ENCODE data around the gene SSX5. TPM values are rescaled to one million over a fixed set of nuclear protein-coding genes. Genes with fewer than 3 reads are reported as not detected.
"Not testable (repeated sequence)": the region's sequence is repeated elsewhere in the genome, so short reads cannot be mapped to it uniquely, and the experiment has no call there.

Gene SSX5
- total RNA-seq, 1 experiment from 2014 or later: not detected

DNA sequence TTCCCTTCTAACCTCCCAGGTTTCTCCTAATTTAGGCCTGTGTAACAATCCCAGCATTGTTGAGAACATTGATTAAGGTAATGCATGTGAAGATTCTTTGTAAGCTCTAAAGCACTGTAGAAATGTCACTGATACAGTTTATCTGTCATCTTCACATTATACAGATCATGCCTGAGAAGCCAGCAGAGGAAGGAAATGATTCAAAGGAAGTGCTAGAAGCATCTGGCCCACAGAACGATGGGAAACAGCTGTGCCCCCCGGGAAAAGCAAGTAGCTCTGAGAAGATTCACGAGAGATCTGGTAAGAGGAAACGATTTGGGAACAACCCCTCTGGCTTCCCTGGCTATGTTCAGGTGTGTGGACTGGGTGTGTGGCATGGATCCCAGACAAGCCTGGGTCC, 17.7 kb upstream of the SSX5 start:
- H4K8ac ChIP-seq (replicated peaks; ENCODE audit: insufficient read length, low read depth, low read length); H3K23ac ChIP-seq (ENCODE audit: insufficient read length, low read depth, low read length); H3K18ac ChIP-seq (ENCODE audit: insufficient read length, low read depth, low read length); H3T11ph ChIP-seq (ENCODE audit: low read length); H4K91ac ChIP-seq (ENCODE audit: insufficient read length, low read depth, low read length); H3K4me2 ChIP-seq (ENCODE audit: insufficient read depth, insufficient read length, low read length); H3K4me1 Mint-ChIP-seq; DNase-seq; H3K27me3 ChIP-seq (ENCODE audit: insufficient read depth, low read length); H3K4ac ChIP-seq (ENCODE audit: low read depth, low read length); H3K4me3 Mint-ChIP-seq; H3K79me2 ChIP-seq (ENCODE audit: insufficient read depth, low read length); H3K9ac ChIP-seq (ENCODE audit: extremely low read depth, insufficient read length, low read length); H2AK5ac ChIP-seq (ENCODE audit: insufficient read length, low read length); H2AFZ ChIP-seq (ENCODE audit: low read length); H3K27me3 Mint-ChIP-seq (ENCODE audit: low read depth); H2BK12ac ChIP-seq (ENCODE audit: insufficient read length, low read depth, low read length); H3K14ac ChIP-seq (ENCODE audit: insufficient read depth, low read length); H3K23me2 ChIP-seq (ENCODE audit: insufficient read length, low read depth, low read length, poor library complexity, severe bottlenecking); H3K36me3 Mint-ChIP-seq (ENCODE audit: insufficient read depth in 1 of 3, low read depth in 3 of 3); H3K27ac ChIP-seq (ENCODE audit: insufficient read length, low read depth, low read length); H4K20me1 ChIP-seq (ENCODE audit: control insufficient read depth, insufficient read depth, insufficient read length); H2BK120ac ChIP-seq (ENCODE audit: low read depth, low read length, poor library complexity, severe bottlenecking); H2BK15ac ChIP-seq (ENCODE audit: low read depth, low read length); H3K79me1 ChIP-seq (ENCODE audit: insufficient read depth, low read depth, low read length, poor library complexity, severe bottlenecking); H2BK20ac ChIP-seq (ENCODE audit: low read depth, low read length, poor library complexity, severe bottlenecking); H3K56ac ChIP-seq (ENCODE audit: insufficient read length, low read depth, low read length); H3K27ac Mint-ChIP-seq; H3K4me1 ChIP-seq (ENCODE audit: insufficient read depth, low read length); H4K5ac ChIP-seq (ENCODE audit: insufficient read length, low read depth, low read length); H2BK5ac ChIP-seq (ENCODE audit: insufficient read length, low read length): not testable (repeated sequence)
- H3K9me3 Mint-ChIP-seq: peaks cover 74 to 80% of the 10 kb centered on the region in 2 experiments
- WGBS (ENCODE audit: extremely low coverage, insufficient read length, low lambda C conversion rate): no CpG with 5 or more reads among the region's 4 CpGs
- H3K9me3 ChIP-seq (ENCODE audit: control insufficient read depth, low read depth, low read length): peaks cover 15% of the 10 kb centered on the region

DNA sequence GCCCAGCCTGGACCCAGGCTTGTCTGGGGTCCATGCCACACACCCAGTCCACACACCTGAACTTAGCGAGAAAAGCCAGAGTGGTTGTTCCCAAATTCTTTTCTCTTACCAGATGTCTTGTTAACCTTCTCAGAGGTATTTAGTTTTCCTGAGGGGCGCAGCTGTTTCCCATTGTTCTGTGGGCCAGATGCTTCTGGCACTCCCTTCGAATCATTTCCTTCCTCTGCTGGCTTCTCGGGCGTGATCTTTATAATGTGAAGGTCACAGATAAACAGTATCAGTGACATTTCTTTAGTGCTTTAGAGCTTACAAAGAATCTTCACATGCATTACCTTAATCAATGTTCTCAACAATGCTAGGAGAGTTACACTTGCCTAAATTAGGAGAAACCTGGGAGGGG, 6.6 kb downstream of the SSX5 start:
- H3K79me2 ChIP-seq (ENCODE audit: insufficient read depth, low read length); H4K91ac ChIP-seq (ENCODE audit: insufficient read length, low read depth, low read length); H2BK20ac ChIP-seq (ENCODE audit: low read depth, low read length, poor library complexity, severe bottlenecking); H3T11ph ChIP-seq (ENCODE audit: low read length); H3K56ac ChIP-seq (ENCODE audit: insufficient read length, low read depth, low read length); H2BK120ac ChIP-seq (ENCODE audit: low read depth, low read length, poor library complexity, severe bottlenecking); DNase-seq; H3K4me1 Mint-ChIP-seq; H4K8ac ChIP-seq (replicated peaks; ENCODE audit: insufficient read length, low read depth, low read length); H3K14ac ChIP-seq (ENCODE audit: insufficient read depth, low read length); H3K4me1 ChIP-seq (ENCODE audit: insufficient read depth, low read length); H2AFZ ChIP-seq (ENCODE audit: low read length); H3K27ac Mint-ChIP-seq; H3K9ac ChIP-seq (ENCODE audit: extremely low read depth, insufficient read length, low read length); H3K36me3 Mint-ChIP-seq (ENCODE audit: insufficient read depth in 1 of 3, low read depth in 3 of 3); H4K20me1 ChIP-seq (ENCODE audit: control insufficient read depth, insufficient read depth, insufficient read length); H3K27ac ChIP-seq (ENCODE audit: insufficient read length, low read depth, low read length); H2BK12ac ChIP-seq (ENCODE audit: insufficient read length, low read depth, low read length); H2BK5ac ChIP-seq (ENCODE audit: insufficient read length, low read length); H3K4me2 ChIP-seq (ENCODE audit: insufficient read depth, insufficient read length, low read length); H3K9me3 ChIP-seq (ENCODE audit: control insufficient read depth, low read depth, low read length); H3K4ac ChIP-seq (ENCODE audit: low read depth, low read length); H3K79me1 ChIP-seq (ENCODE audit: insufficient read depth, low read depth, low read length, poor library complexity, severe bottlenecking); H3K18ac ChIP-seq (ENCODE audit: insufficient read length, low read depth, low read length); H3K27me3 ChIP-seq (ENCODE audit: insufficient read depth, low read length); H3K23ac ChIP-seq (ENCODE audit: insufficient read length, low read depth, low read length); H2BK15ac ChIP-seq (ENCODE audit: low read depth, low read length); H2AK5ac ChIP-seq (ENCODE audit: insufficient read length, low read length); H3K23me2 ChIP-seq (ENCODE audit: insufficient read length, low read depth, low read length, poor library complexity, severe bottlenecking); H4K5ac ChIP-seq (ENCODE audit: insufficient read length, low read depth, low read length); H3K4me3 Mint-ChIP-seq: not testable (repeated sequence)
- Mint-ChIP-seq H3K9me3 (peaks cover 77 to 79% of the 10 kb centered on the region in 2 experiments), H3K27me3 (ENCODE audit: low read depth) (peaks cover 18% of the 10 kb centered on the region)
- no CpG with 5 or more reads among the region's 5 CpGs for whole genome bisulfite sequencing (ENCODE audit: extremely low coverage, insufficient read length, low lambda C conversion rate)

All from H9 (cell line).